SH-SY5Y (cell line): ENCODE results near the gene KRTAP13-3.

Experiments used
- GATA2 ChIP-seq: IDR thresholded peaks from 2 replicates; pipeline ENCODE4 v1.6.1; 2011; ENCODE audit warnings: mild to moderate bottlenecking, low read depth, low read length
- GATA3 ChIP-seq: IDR thresholded peaks from 2 replicates; pipeline ENCODE4 v1.6.1; 2011; ENCODE audit warnings: low read depth, mild to moderate bottlenecking, low read length, moderate library complexity

GRCh38 chr21:30395731-30396130 is 30.0 kb downstream of the KRTAP13-3 start, which contains the start of gene KRTAP13-1:
- TF ChIP-seq GATA2 (no peak), GATA3 (no peak)
